A673 (cell line): Measurements from ENCODE around the gene IL23A.

Source experiments
- EZH2 ChIP-seq: fragments of 200-600 bp; sonication (generic); IDR thresholded peaks from 2 replicates; pipeline ENCODE4 v1.6.1; 2017; ENCODE audit warnings: borderline replicate concordance, low read depth, mild to moderate bottlenecking, mixed read lengths, antibody characterized with exemption, low read length; ENCODE audit not compliant: poor library complexity, severe bottlenecking
- TF ChIP-seq, protein P1 (sequence below): fragments of 300-800, 200-600 bp; sonication (generic); conservative IDR thresholded peaks from 2 replicates; pipeline ENCODE4 v1.5.1; 2017; ENCODE audit warnings: low read depth, mild to moderate bottlenecking, antibody characterized with exemption, low read length, moderate library complexity, mixed read lengths

DNA sequence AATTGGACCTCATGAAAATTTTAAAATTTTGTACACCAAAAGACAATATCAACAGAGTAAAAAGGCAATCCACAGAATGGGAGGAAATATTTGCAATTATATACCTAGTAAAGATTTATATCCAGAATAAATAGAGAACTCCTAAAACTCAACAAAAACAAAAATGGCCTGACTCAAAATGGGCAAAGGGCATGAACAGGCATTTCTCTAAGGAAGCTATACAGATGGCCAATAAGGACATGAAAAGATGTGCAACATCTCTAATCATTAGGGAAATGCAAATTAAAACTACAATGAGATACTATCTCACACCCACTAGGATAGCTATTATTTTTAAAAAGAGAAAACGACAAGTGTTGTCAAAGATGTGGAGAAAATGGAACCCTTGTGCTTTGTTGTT is 34.8 kb downstream of the IL23A start:
- TF ChIP-seq EZH2 = no peak
- TF ChIP-seq, protein P1, sequence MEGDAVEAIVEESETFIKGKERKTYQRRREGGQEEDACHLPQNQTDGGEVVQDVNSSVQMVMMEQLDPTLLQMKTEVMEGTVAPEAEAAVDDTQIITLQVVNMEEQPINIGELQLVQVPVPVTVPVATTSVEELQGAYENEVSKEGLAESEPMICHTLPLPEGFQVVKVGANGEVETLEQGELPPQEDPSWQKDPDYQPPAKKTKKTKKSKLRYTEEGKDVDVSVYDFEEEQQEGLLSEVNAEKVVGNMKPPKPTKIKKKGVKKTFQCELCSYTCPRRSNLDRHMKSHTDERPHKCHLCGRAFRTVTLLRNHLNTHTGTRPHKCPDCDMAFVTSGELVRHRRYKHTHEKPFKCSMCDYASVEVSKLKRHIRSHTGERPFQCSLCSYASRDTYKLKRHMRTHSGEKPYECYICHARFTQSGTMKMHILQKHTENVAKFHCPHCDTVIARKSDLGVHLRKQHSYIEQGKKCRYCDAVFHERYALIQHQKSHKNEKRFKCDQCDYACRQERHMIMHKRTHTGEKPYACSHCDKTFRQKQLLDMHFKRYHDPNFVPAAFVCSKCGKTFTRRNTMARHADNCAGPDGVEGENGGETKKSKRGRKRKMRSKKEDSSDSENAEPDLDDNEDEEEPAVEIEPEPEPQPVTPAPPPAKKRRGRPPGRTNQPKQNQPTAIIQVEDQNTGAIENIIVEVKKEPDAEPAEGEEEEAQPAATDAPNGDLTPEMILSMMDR = no peak
